GM19438 (cell line): Measurements from ENCODE around the gene PGRMC2.

Source experiments
- ATAC-seq: cut with Tn5 transposase; IDR thresholded peaks from one replicate; pipeline ENCODE4 v1.9.1; 2021; ENCODE audit warnings: low read depth; ENCODE audit not compliant: unreplicated experiment

Gene PGRMC2

DNA sequence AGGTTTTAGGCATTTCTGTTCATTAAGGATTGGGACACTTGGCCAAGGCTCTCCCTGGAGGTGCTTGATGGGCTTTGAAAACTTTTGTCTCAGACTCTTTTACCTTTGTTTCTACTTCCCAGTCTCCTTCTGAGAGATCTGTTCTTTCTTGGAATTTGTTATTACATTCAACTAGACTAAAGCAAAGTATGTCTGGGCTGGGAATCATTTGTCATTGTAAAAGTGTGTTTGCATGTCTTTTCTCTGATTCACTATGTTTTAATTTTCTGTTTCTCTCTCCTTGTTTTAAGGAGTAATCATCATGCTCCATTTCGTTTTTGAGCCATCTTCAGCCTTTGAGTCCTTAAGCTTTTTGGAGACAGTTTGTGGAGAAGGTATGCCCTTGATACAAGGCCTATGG, 12.2 kb upstream of the PGRMC2 start:
- ATAC-seq = no peak

DNA sequence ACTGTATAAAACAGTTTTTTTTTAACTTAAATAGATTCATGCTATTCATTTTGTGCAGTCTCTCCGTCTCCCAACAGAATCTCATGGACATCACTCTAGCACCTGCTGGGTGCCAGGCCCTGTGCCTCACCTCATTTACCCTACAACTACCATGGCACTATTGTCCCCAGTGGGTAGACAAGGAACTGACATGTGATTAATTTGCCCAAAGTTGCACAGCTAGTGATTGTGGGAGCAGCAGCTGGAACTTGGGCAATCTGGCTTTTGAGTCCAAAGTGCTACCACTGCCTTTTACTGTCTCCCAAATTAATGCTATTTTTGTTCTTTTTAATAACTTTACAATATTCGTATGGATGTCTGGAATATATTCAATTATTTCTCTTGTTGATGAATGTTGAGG, 11.2 kb upstream of the PGRMC2 start:
- no peak for ATAC-seq

- ATAC-seq = no peak
Measured at GRCh38 chr4:128298146-128298758, 10.6 kb upstream of the PGRMC2 start.

DNA sequence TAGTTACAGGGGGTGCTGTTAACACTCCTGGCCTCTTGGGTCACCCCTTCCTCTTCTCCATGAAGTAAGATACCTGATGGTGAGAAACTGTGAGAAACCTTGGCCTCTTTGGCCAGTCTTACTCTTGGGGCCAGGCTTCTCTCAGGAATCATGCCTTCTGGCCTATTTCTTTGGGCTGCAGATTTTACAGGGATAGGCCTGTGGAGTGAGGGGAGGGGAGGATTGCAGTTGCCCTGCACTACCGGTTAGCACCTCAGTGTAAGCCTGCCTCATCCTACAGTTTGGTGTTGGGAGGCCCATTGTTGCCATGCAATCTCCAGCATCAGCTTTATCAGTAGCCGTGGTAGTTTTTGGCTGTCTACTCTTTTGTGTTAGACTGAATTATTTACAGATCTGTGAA, 7.6 kb upstream of the PGRMC2 start:
- no peak for ATAC-seq

DNA sequence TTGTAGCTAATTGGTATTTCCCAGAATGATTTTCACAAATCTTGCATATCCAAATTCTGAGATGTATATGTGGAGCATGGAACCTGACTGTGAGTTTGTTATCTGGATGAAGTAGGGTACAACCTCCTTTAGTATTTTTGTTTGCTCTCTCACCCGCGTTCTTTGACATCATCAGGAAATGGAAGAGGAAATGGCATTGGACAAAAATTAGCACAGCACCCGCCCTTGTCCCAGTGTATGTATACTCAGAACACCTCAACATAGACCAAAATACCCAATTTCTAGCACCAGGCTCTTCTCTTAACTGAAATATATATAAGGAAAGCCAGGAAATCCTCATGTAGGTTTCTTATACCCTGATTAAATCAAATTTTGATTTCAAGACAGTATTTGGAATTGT, 6.9 kb upstream of the PGRMC2 start:
- no peak for ATAC-seq

- ATAC-seq = no peak
Measured at GRCh38 chr4:128292349-128292748, 4.7 kb upstream of the PGRMC2 start.

- no peak for ATAC-seq
Measured at GRCh38 chr4:128291096-128291495, 3.5 kb upstream of the PGRMC2 start.

DNA sequence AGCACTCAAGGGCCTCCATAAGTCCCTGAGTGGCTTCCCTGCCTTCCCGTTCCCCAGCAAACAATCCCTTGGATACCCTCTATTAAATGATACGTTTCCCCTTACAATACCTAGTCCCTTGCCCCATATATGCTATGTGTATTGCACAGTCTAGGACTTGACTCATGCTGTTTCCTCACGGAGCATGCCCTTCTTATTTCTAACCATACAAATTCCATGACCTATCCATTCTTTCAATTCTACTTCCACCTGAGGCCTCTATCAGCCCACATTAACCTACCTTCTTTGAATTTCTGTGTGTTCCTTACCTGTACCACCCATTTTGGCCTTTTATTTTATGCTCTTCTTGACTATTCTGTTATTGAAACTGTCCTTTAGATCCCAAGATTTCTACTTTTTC, 2.9 kb upstream of the PGRMC2 start:
- no peak for ATAC-seq

GRCh38 chr4:128289523-128290158, 2.0 kb upstream of the PGRMC2 start:
- ATAC-seq = no peak

- no peak for ATAC-seq
Measured at GRCh38 chr4:128288689-128289106, 1.1 kb upstream of the PGRMC2 start.

DNA sequence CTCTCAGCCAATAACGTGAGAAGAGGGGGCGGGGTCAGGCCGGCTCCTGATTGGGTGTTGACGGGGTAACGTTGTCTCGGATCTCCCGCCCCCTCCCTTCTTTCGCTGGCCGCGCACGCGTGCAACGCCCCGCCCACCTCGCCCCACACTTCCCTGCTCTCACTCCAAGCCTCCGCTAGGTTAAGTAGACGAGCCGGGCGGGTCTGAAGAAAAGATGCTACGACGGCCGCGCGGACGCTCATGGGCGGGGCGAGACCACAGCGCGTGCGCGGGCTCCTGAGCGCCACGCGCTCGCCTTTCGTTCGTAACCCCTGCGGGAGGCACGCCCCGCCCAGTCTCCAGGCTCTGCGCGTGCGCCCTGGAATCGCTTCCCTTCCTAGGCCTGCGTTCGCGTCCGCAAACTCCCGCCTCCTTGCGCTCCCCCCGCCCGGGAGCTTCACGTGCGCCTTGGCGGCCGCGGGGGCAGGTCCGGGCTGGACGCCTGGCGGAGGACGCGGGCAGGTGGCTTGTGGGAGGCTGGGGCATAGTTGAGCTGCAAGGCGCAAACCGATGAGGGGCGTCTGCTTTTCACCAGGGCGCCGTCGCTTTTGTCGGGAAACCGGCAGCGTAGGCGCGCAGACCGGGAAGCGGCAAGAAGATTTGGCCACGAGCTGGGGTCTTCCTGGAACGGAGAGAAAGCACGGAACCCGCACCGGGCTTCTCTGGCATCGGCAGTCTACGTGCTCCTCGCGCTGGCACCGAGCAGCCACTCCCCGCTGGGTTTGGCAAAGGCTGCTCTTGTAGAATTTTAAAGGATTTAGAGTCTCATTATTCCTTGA, 467 bp upstream of the PGRMC2 start:
- peak; percentile 72 for ATAC-seq

GRCh38 chr4:128286474-128287058, 1.0 kb downstream of the PGRMC2 start:
- ATAC-seq = peak; percentile 13

DNA sequence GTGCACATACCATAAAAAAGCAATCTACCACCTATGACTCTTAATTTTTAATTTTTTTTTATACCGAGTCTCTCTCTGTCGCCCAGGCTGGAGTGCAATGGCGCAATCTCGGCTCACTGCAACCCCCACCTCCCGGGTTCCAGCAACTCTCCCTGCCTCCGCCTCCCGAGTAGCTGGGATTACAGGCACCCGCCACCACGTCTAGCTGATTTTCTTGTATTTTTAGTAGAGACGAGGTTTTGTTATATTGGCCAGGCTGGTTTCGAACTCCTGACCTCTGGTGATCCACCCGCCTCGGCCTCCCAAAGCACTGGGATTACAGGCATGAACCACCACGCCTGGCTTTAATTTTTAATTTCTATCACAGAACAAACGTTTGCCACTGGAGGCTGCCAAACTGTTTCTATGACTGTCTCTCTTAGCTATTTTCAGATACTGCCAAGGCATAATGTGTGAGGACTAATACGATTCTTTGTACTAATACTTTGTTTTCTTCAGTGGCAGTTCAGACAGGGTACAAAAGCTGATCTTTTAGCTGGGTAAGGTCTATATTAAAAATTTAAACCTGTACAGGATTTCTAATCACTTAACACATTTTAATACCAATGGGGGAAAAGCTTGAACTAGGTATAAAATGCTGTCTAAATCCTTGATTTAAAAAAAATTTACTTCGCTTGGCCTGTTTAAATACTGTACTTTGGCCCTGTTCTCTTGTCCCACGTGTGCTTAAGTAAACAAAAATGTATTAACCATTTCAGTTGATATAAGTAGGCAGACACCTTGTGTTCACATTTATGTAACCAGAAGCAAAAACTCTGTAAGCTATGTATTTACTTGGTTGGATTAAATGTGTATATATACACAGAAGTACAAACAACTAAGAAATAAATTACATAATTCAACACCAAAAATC, 2.3 kb downstream of the PGRMC2 start:
- ATAC-seq = no peak

DNA sequence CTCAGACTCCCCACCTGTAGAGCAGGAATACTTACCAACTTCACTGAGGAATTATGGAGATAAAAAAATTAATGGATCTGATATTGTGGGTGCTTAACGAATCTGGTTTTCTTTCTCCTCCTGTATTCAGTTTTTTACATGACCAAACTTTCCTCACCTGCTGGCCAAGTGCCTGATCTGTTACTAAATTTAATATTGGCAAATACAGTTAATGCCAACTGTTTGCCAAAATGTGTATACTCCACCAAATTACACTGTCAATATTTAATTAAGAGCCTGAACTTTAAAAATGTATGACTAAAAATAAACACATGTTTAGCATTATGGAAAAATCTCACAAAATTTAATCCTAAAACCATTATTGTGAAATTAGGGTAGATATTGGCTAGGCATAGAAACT, 3.3 kb downstream of the PGRMC2 start:
- ATAC-seq = no peak

DNA sequence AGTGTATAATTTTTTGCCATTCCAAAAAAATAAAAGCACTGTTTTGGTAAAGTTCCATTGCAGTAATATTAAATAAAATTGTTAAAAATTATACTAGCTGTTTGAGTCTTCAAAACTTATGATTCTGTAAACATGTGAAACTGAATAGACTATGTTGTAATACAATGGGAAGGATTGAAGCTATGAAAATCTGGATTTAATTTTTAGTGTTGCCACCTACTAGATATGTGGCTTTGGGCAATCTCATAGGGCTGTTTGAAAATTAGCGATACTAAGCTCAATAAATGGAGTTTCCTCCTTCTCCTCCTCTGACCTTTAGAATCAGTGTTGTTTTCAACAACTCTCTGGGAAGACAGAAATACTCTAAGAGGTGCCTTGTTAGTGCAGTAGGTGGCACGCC, 4.5 kb downstream of the PGRMC2 start:
- no peak for ATAC-seq

DNA sequence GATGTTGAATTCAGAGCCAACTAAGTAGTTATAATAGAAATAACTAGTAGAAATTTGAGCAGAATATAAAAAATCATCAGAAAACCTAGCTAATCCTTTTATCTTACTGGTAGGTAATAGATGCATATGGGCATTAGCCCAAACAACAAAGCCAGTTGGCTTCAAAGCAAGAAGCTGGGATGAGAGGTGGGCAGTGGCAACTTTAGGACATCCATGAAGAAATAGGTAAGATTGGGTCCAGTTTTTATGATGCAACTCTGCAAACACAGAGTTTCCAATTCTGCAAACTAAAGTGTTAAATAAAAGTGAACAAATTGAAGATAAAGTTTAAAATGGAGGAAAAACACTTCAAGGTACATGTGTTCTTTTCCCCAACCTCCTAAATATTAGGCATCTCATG, 5.1 kb downstream of the PGRMC2 start:
- ATAC-seq = no peak

GRCh38 chr4:128281354-128281753, 6.3 kb downstream of the PGRMC2 start:
- no peak for ATAC-seq

- ATAC-seq = no peak
Measured at GRCh38 chr4:128279624-128280225, 7.9 kb downstream of the PGRMC2 start.

- ATAC-seq = no peak
Measured at GRCh38 chr4:128277856-128278255, 9.8 kb downstream of the PGRMC2 start.

DNA sequence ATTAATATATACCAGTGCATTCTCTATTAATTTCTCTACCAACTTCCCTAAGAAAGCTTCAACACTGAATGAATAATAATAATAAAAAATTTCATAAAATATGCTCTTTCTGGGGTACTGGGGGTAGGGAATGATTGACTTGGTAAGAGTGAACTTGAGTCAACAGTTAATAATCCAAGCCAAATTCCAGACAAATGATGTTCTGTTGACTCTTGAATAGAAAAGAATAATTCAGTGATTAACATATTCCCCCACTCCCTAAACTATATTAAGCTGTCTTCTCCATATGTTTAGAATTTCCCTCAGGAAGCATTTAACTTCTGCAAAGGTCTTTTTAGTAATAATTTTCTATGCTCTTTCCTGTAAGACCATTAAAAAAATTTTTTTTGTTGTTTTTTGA, 12.3 kb downstream of the PGRMC2 start:
- ATAC-seq = no peak
